ENCODE measurements around the gene NIPAL3. TPM values are rescaled to one million over a fixed set of nuclear protein-coding genes. Genes with fewer than 3 reads are reported as not detected.
"Not testable (repeated sequence)": the region's sequence is repeated elsewhere in the genome, so short reads cannot be mapped to it uniquely, and the experiment has no call there.

The NIPAL3 gene
- total RNA-seq, 1 donor from 2014 or later = 57.4 TPM

GRCh38 chr1:24457866-24458265 is 42.3 kb downstream of the NIPAL3 start:
- no peak for DNase-seq (ENCODE audit: low spot score)

GRCh38 chr1:24459551-24460266 is 44.1 kb downstream of the NIPAL3 start:
- no peak for DNase-seq (ENCODE audit: low spot score)

GRCh38 chr1:24462128-24462527 is 46.5 kb downstream of the NIPAL3 start:
- DNase-seq (ENCODE audit: low spot score) = not testable (repeated sequence)

- DNase-seq (ENCODE audit: low spot score) = no peak
Measured at GRCh38 chr1:24463776-24464735, 48.5 kb downstream of the NIPAL3 start.

- DNase-seq (ENCODE audit: low spot score) = no peak
Measured at GRCh38 chr1:24465099-24465498, 49.5 kb downstream of the NIPAL3 start.

- no peak for DNase-seq (ENCODE audit: low spot score)
Measured at GRCh38 chr1:24465638-24466037, 50.0 kb downstream of the NIPAL3 start.

GRCh38 chr1:24468685-24469316 is 53.2 kb downstream of the NIPAL3 start:
- no peak for DNase-seq (ENCODE audit: low spot score)

GRCh38 chr1:24470592-24470991 is 55.0 kb downstream of the NIPAL3 start:
- DNase-seq (ENCODE audit: low spot score) = no peak

- DNase-seq (ENCODE audit: low spot score) = no peak
Measured at GRCh38 chr1:24472527-24473251, 57.1 kb downstream of the NIPAL3 start.

- no peak for DNase-seq (ENCODE audit: low spot score)
Measured at GRCh38 chr1:24474193-24474592, 58.6 kb downstream of the NIPAL3 start.

GRCh38 chr1:24475700-24476099 is 60.1 kb downstream of the NIPAL3 start:
- DNase-seq (ENCODE audit: low spot score) = no peak

GRCh38 chr1:24476571-24476970 is 61.0 kb downstream of the NIPAL3 start:
- DNase-seq (ENCODE audit: low spot score) = no peak

- no peak for DNase-seq (ENCODE audit: low spot score)
Measured at GRCh38 chr1:24477309-24477708, 61.7 kb downstream of the NIPAL3 start.

- peak; percentile 33 for DNase-seq (ENCODE audit: low spot score)
Measured at GRCh38 chr1:24481101-24481500, 65.5 kb downstream of the NIPAL3 start.

GRCh38 chr1:24481843-24482610 is 66.4 kb downstream of the NIPAL3 start:
- no peak for DNase-seq (ENCODE audit: low spot score)

- DNase-seq (ENCODE audit: low spot score) = no peak
Measured at GRCh38 chr1:24483441-24483840, 67.8 kb downstream of the NIPAL3 start.

GRCh38 chr1:24484199-24484598 is 68.6 kb downstream of the NIPAL3 start:
- DNase-seq (ENCODE audit: low spot score) = no peak

GRCh38 chr1:24486331-24487065 is 70.9 kb downstream of the NIPAL3 start:
- DNase-seq (ENCODE audit: low spot score) = no peak

- DNase-seq (ENCODE audit: low spot score) = no peak
Measured at GRCh38 chr1:24487455-24487854, 71.9 kb downstream of the NIPAL3 start.

- DNase-seq (ENCODE audit: low spot score) = not testable (repeated sequence)
Measured at GRCh38 chr1:24488159-24488558, 72.6 kb downstream of the NIPAL3 start.

Measured in mucosa of gallbladder (tissue), 1 donor.